Inflammatory macrophage treated with lipopolysaccharide for 4 hours (primary cell): ENCODE measurements around the gene TMEM69.
"Not testable (repeated sequence)": the region's sequence is repeated elsewhere in the genome, so short reads cannot be mapped to it uniquely, and the experiment has no call there.

Experiments used
- DNase-seq: peaks from one replicate; pipeline ENCODE4 v3.0.0-alpha.2; 2020

Gene TMEM69

DNA sequence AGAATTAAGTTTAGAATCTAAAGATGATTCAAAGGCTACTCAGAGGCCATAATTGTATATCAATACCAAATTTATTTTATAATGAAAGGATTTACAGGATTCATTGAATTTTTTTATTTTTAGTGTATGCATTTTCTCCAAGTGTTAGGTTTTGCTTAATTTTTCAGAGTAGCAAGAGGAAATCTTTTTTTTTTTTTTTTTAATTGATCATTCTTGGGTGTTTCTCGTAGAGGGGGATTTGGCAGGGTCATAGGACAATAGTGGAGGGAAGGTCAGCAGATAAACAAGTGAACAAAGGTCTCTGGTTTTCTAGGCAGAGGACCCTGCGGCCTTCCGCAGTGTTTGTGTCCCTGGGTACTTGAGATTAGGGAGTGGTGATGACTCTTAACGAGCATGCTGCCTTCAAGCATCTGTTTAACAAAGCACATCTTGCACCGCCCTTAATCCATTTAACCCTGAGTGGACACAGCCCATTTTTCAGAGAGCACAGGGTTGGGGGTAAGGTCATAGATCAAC lies 51.7 kb downstream of the TMEM69 start:
- not testable (repeated sequence) for DNase-seq
